PC-3 (cell line): ENCODE data around the gene NEDD4. TPM values are rescaled to one million over a fixed set of nuclear protein-coding genes. Genes with fewer than 3 reads are reported as not detected.

Source experiments
- ATAC-seq: fragments of 200-7000 bp; cut with Tn5 transposase; 2 replicates; pipeline ENCODE4 v1.9.1; 2020; ENCODE audit warnings: mild to moderate bottlenecking, moderate library complexity
- BruUV-seq: library from RNA; stranded (reverse); fragments of 400-500 nt; replicated peaks from 2 replicates; lab custom pipeline; 2021; lab: Mats Ljungman, UMichigan
- CTCF ChIA-PET: fragments of 300-600 bp; sonication (Branson Sonifier 250); formaldehyde crosslinking; loops from one replicate; lab custom pipeline; 2022; ENCODE audit warnings: antibody characterized with exemption; lab: Charles Lee
- POLR2A ChIA-PET: fragments of 300-600 bp; sonication (Branson Sonifier 250); formaldehyde crosslinking; loops from one replicate; lab custom pipeline; 2022; ENCODE audit warnings: antibody characterized with exemption; ENCODE audit not compliant: unreplicated experiment; lab: Charles Lee
- DNase-seq: peaks from one replicate; pipeline ENCODE4 v3.0.0-alpha.2; 2015
- H2AFZ ChIP-seq: fragments of 300-600 bp; sonication (generic); 2 replicates; pipeline ENCODE4 v1.6.0; 2016; ENCODE audit warnings: antibody characterized with exemption, low read length
- H3F3A ChIP-seq: fragments of 300-600 bp; sonication (generic); one replicate; pipeline ENCODE4 v1.6.0; 2017; ENCODE audit warnings: antibody characterized with exemption, low read length, control low read depth, mild to moderate bottlenecking; ENCODE audit not compliant: unreplicated experiment
- H3K27ac ChIP-seq: fragments of 300-600 bp; sonication (generic); 2 replicates; pipeline ENCODE4 v1.5.1; 2016; ENCODE audit warnings: mild to moderate bottlenecking, low read length
- H3K27me3 ChIP-seq: fragments of 300-600 bp; sonication (generic); 2 replicates; pipeline ENCODE4 v1.6.1; 2016; ENCODE audit warnings: low read length, mixed read lengths
- H3K36me3 ChIP-seq: fragments of 300-600 bp; sonication (generic); 2 replicates; pipeline ENCODE4 v1.6.1; 2016; ENCODE audit warnings: low read depth, mixed run types, low read length, mixed read lengths
- H3K4me1 ChIP-seq: fragments of 300-600 bp; sonication (generic); 2 replicates; pipeline ENCODE4 v1.5.1; 2016; ENCODE audit warnings: low read length; ENCODE audit not compliant: insufficient read depth
- H3K4me2 ChIP-seq: fragments of 300-600 bp; sonication (generic); 2 replicates; pipeline ENCODE4 v1.6.0; 2016; ENCODE audit warnings: low read length
- H3K4me3 ChIP-seq: fragments of 300-600 bp; sonication (generic); 2 replicates; pipeline ENCODE4 v1.5.1; 2016; ENCODE audit warnings: mild to moderate bottlenecking, low read length, mixed read lengths
- H3K79me2 ChIP-seq: fragments of 300-600 bp; sonication (generic); 2 replicates; pipeline ENCODE4 v1.6.1; 2017; ENCODE audit warnings: low read length, mixed read lengths
- H3K9ac ChIP-seq: fragments of 300-600 bp; sonication (generic); 2 replicates; pipeline ENCODE4 v1.6.0; 2016; ENCODE audit warnings: mild to moderate bottlenecking, low read length
- H3K9me2 ChIP-seq: fragments of 300-600 bp; sonication (generic); replicated peaks from 2 replicates; pipeline ENCODE4 v1.6.1; 2016; ENCODE audit warnings: mixed run types, low read length, mixed read lengths
- H3K9me3 ChIP-seq: fragments of 300-600 bp; sonication (generic); 2 replicates; pipeline ENCODE4 v1.6.1; 2016; ENCODE audit warnings: low read length, mixed read lengths
- H4K20me1 ChIP-seq: fragments of 300-600 bp; sonication (generic); 2 replicates; pipeline ENCODE4 v1.6.1; 2016; ENCODE audit warnings: low read length, mixed read lengths
- CTCF ChIP-seq: fragments of 300-600 bp; sonication (generic); conservative IDR thresholded peaks from 2 replicates; pipeline ENCODE4 v1.5.1; 2017; ENCODE audit warnings: antibody characterized with exemption, low read depth, mild to moderate bottlenecking, low read length
- EZH2 ChIP-seq: fragments of 300-600 bp; sonication (generic); IDR thresholded peaks from one replicate; pipeline ENCODE4 v1.6.1; 2017; ENCODE audit warnings: antibody characterized with exemption, mild to moderate bottlenecking, low read length; ENCODE audit not compliant: unreplicated experiment
- EZH2phosphoT487 ChIP-seq: fragments of 300-600 bp; sonication (generic); IDR thresholded peaks from 2 replicates; pipeline ENCODE4 v1.6.1; 2018; ENCODE audit warnings: mild to moderate bottlenecking, antibody characterized with exemption, low read length, borderline replicate concordance
- intact Hi-C: fragments of 100-400 bp; cut with micrococcal nuclease; formaldehyde crosslinking; loops from 2 replicates; pipeline ENCODE4 v1.9.0; 2023
- total RNA-seq: library from RNA; depleted of rRNA; stranded (reverse); fragments of >200 nt; gene quantifications from 2 replicates; pipeline ENCODE4 v1.2.3, GENCODE V29; 2014

NEDD4 gene
- total RNA-seq, 1 experiment from 2014 or later = 9.6 TPM

GRCh38 chr15:55879181-55879580 is 114.2 kb downstream of the NEDD4 start:
- no peak overlapping the region for H3K4me3 ChIP-seq
- no peak overlapping the region for H3K4me2 ChIP-seq
- H3K9me2 ChIP-seq = no peaks in the 10 kb centered on the region
- DNase-seq (no peak), ATAC-seq (peak; percentile 35; the same call in 1 of the 2 replicates)
- no peaks in the 10 kb centered on the region for H3K79me2 ChIP-seq
- no peaks in the 10 kb centered on the region for H3K36me3 ChIP-seq
- ChIA-PET CTCF (no interaction called here), POLR2A (no interaction called here)
- intact Hi-C loops = no loop called here
- BruUV-seq = no TSS peak
- H3K27ac ChIP-seq = no peak overlapping the region
- H3K9ac ChIP-seq = no peak overlapping the region
- no peaks in the 10 kb centered on the region for H3F3A ChIP-seq
- TF ChIP-seq CTCF (no peak), EZH2 (no peak)
- H2AFZ ChIP-seq = no peak overlapping the region
- no peaks in the 10 kb centered on the region for H3K27me3 ChIP-seq
- no peaks in the 10 kb centered on the region for H3K9me3 ChIP-seq
- no peaks in the 10 kb centered on the region for H4K20me1 ChIP-seq
- no peaks in the 10 kb centered on the region for H3K4me1 ChIP-seq

- Histone ChIP-seq H3K9ac (no peak overlapping the region), H3K36me3 (no peaks in the 10 kb centered on the region), H3K4me2 (no peak overlapping the region), H3K79me2 (no peaks in the 10 kb centered on the region), H3K4me1 (peaks cover 9% of the 10 kb centered on the region), H3K9me3 (no peaks in the 10 kb centered on the region), H3K9me2 (no peaks in the 10 kb centered on the region), H3K4me3 (no peak overlapping the region), H4K20me1 (no peaks in the 10 kb centered on the region), H3F3A (no peaks in the 10 kb centered on the region), H3K27ac (no peak overlapping the region), H2AFZ (no peak overlapping the region), H3K27me3 (no peaks in the 10 kb centered on the region)
- ATAC-seq (no peak), DNase-seq (no peak)
- BruUV-seq = no TSS peak
- ChIA-PET CTCF (no interaction called here), POLR2A (interaction anchor here (0.5 kb wide), 1 partner anchor 27 kb away, joined by 3 read pairs; no protein-coding TSS in a partner anchor)
- no peak for TF ChIP-seq EZH2
- TF ChIP-seq EZH2phosphoT487 = no peak
- no peak for TF ChIP-seq CTCF
- intact Hi-C loops = no loop called here
These were observed 120.2 kb downstream of the NEDD4 start for GRCh38 chr15:55873024-55873720.

- Histone ChIP-seq H3K4me3 (no peak overlapping the region), H3K4me1 (peaks cover 9% of the 10 kb centered on the region), H3K27ac (no peak overlapping the region), H3K27me3 (no peaks in the 10 kb centered on the region), H3K4me2 (no peak overlapping the region), H2AFZ (no peak overlapping the region), H3K79me2 (no peaks in the 10 kb centered on the region), H3K9ac (no peak overlapping the region), H4K20me1 (no peaks in the 10 kb centered on the region), H3K36me3 (no peaks in the 10 kb centered on the region), H3F3A (no peaks in the 10 kb centered on the region), H3K9me3 (no peaks in the 10 kb centered on the region), H3K9me2 (no peaks in the 10 kb centered on the region)
- POLR2A ChIA-PET = interaction anchor here (0.5 kb wide), 1 partner anchor 28 kb away, joined by 3 read pairs; no protein-coding TSS in a partner anchor
- intact Hi-C loops = no loop called here
- DNase-seq (no peak), ATAC-seq (no peak)
- BruUV-seq = no TSS peak
- no peak for TF ChIP-seq EZH2phosphoT487
- no peak for TF ChIP-seq EZH2
- TF ChIP-seq CTCF = no peak
- CTCF ChIA-PET = no interaction called here
These were observed 120.9 kb downstream of the NEDD4 start for GRCh38 chr15:55872471-55872870.
